HEK293T (cell line): ENCODE results near the gene WNK2.

Experiments used
- BHLHE40 ChIP-seq: fragments of 450-650 bp; IDR thresholded peaks from 2 replicates; pipeline ENCODE4 v1.6.1; 2016; ENCODE audit warnings: mild to moderate bottlenecking, moderate library complexity, borderline replicate concordance
- CTBP1 ChIP-seq: fragments of 450-650 bp; IDR thresholded peaks from 2 replicates; pipeline ENCODE4 v1.6.1; 2016; ENCODE audit warnings: borderline replicate concordance
- ELF4 ChIP-seq: fragments of 450-650 bp; IDR thresholded peaks from 2 replicates; pipeline ENCODE4 v1.6.1; 2017; ENCODE audit warnings: antibody characterized with exemption
- FOXA1 ChIP-seq: fragments of 450-650 bp; IDR thresholded peaks from 2 replicates; pipeline ENCODE4 v1.6.1; 2016; ENCODE audit warnings: mild to moderate bottlenecking
- FOXK2 ChIP-seq: fragments of 450-650 bp; IDR thresholded peaks from 2 replicates; pipeline ENCODE4 v1.6.1; 2016; ENCODE audit warnings: mild to moderate bottlenecking
- NFRKB ChIP-seq: fragments of 450-650 bp; IDR thresholded peaks from 2 replicates; pipeline ENCODE4 v1.6.1; 2016; ENCODE audit warnings: mild to moderate bottlenecking, moderate library complexity
- SP1 ChIP-seq: fragments of 450-650 bp; IDR thresholded peaks from 2 replicates; pipeline ENCODE4 v1.6.1; 2017
- TARDBP ChIP-seq: fragments of 450-650 bp; IDR thresholded peaks from 2 replicates; pipeline ENCODE4 v1.6.1; 2016

DNA sequence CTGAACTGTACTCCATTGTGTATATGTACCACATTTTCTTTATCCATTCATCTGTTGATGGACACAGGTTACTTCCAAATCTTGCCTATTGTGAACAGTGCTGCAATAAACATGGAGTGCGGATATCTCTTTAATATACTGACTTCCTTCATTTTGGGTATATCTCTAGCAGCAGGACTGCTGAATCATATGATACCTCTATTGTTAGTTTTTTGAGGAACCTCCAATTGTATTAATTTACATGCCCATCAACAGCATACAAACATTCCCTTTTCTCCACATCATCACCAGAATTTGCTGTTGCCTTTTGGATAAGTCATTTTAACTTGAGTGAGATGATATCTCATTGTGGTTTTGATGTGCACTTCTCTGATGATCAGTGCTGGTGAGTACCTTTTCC, 185.7 kb downstream of the WNK2 start:
- TF ChIP-seq BHLHE40 = no peak
- no peak for TF ChIP-seq TARDBP
- TF ChIP-seq ELF4 = no peak
- no peak for TF ChIP-seq SP1
- TF ChIP-seq FOXA1 = no peak
- TF ChIP-seq CTBP1 = no peak
- no peak for TF ChIP-seq FOXK2
- no peak for TF ChIP-seq NFRKB
